ENCODE results near the gene MMP21.

MMP21 gene

DNA sequence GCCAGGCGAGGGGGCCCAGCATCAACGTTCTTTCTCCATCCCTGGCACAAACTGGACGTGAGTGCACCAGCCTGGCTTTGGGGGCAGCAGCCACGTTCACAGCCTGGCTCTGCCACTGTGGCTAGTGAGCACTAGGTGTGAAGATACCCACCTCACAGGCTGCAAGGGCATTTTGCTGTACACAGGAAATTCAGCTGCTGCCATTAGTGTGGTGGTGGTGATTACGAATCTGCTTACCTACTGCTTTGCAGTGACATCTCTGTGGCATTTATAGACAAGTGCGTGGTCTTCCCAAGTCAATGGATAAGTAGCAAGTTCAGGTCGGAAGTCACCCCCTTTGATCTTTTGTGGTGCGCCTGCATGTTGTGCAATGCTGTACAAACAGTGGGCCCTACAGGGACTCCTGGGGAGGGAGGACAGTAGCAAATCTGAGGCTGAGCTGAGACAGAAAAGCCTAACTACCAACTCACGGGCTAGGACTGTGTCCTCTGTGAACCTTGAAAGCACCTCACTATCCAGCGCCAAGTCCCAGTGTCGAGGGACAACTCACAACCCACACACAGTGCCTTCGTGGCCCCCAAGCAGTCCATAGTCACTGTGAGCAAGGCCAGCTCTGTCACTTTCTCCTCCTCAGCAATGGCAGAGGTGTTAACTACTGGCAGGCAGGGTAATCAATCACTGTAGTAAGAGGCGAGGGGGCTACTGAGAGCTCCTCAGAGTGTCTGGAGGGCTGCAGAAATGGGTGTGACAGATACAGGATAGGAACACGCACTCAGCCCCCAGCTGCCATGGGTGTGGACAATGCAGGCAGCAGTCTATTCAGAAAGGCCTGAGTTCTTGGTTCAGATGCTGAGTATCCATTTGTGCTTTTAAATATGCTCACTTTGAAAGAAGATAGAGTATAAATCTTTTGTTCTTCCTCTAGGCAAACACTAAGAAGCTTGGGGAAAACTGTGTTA is 17.0 kb upstream of the MMP21 start:
- DNase-seq (ENCODE audit: low read depth in 2 of 2), result no peak

DNA sequence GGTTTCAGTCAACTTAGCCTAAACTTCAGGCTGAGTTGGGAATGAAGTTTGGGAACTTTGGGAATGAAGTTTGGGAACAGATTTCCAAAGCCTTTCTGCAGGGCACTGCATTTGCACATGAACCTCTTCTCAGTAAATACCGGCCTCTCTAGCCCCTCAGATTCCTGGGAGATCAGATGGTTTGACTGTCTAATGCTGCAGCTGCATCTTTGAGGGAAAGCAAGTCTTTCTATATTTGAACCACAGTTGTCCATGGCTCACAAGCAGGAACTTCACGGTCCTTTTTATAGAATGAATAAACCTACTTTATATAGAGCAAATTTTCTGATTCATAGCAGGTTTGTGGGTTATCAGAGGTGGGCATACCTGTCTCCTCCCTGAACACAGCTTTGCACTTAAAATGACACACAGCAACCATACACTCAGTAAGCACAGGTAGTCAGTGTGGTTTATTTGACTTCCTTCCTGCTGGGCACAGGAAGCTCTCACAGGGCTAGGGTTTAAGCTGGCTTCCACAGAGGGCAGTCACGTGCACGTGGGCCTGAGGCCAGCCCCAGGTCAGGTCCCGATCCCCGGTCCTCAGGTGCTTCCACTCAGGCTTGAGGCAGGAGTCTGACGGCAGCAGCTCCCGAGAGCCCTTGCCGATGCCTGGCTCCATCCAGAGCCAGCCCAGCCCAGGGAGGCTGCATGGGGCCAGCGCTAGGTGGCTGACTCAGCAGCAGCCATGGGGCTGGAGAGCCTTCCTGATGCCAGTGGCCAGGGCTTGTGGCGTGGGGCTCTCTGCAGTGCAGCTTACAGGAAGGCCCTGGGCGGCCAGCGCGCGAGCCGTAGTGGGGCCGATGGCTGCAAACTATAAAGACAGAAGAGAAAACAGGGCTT is 12.8 kb upstream of the MMP21 start:
- no peak for DNase-seq (ENCODE audit: low read depth in 2 of 2)

DNA sequence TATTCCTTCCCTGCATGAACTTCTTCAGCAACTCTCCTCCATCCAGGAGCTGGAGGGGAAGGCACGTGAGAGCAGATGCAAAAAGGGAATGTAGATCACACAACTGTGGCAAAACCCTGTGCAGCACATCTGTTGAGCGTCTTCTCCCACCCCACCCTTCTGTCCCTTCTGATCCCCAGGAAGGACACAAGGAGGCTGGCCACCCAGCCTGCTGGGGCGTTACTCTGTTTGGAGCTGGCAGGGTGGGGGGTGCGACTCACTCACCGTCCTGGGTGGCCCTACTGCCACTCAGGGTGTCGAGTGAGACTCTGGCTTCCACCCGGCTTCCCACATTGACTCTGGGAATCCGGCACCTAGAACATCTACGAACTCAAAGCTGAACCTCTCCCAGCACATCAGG is 10.2 kb upstream of the MMP21 start:
- DNase-seq (ENCODE audit: low read depth in 2 of 2), result no peak

DNA sequence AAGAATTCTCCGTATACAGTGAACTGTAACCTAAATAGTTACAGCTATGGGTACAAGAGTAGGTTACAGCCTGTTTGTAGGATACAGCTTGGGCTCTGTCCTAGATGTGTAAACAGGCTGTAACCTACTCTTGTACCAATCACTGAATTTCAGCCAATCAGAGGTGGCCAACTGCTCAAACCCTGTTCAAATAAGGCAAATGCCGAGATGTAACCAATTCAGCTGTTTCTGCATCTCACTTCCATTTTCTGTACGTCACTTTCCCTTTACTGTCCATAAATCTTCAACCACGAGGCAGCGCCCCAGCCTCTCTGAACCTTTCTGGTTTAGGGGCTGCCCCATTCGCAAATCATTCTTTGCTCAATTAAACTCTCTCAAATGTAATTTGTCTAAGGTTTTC is 8.3 kb upstream of the MMP21 start:
- no peak for DNase-seq (ENCODE audit: low read depth in 2 of 2)

DNA sequence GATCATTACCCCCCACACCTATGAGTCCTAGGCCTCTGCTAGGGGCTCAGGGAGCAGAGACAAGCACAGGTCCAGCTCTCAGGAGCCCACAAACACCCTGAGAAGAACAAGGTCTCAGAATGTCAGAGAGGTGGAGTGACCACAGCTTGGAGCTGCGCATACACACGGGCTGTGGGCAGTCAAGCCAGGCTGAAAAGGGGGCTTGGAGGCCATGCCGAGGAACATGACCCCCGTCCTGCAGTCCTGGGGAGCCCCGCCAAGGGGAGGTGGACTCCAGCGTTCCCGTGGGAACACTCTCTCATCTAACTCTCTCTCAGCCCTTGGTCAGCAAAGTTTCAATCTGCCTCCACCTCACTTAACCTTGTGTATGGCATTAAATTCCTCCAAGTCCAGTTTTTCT is 7.8 kb upstream of the MMP21 start:
- DNase-seq (ENCODE audit: low read depth in 2 of 2), result no peak

DNA sequence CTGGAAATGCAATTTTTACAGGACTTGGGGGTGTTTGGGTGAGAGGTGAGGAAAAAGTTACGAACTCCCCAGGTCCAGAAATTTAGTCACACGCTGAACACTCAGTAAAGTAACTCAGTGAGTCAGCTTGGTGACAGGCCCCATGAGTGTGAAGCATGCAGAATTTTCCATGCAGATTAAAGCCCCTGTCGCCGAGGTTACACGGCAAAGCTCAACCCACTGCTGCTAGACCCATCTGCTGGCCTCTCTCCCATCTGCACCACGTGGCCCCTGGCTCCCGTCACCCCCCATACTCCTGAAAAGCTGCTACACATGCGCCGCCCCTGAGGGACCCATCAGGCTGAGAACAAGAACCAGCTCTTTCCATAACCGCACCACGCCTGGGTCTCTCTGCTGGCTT is 7.0 kb upstream of the MMP21 start:
- DNase-seq (ENCODE audit: low read depth in 2 of 2), result no peak

DNA sequence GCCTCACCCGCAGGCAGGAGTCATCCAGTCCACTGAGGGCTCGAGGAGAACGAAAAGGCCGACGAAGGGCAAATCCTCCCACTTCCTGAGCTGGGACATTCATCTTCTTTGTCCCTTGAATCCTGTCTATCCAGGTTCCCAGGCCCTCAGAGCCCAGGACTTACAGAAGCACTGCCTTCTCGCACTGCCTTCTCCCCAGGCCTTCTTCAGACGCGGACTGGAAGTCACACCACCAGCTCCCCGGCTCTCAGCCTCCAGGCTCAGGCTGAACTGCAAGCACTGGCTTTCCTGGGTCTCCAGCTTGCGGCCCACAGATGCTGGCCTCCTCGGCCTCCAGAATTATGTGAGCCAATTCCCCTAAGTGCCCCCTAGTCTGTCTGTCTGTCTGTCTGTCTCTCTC is 6.4 kb upstream of the MMP21 start:
- no peak for DNase-seq (ENCODE audit: low read depth in 2 of 2)

DNA sequence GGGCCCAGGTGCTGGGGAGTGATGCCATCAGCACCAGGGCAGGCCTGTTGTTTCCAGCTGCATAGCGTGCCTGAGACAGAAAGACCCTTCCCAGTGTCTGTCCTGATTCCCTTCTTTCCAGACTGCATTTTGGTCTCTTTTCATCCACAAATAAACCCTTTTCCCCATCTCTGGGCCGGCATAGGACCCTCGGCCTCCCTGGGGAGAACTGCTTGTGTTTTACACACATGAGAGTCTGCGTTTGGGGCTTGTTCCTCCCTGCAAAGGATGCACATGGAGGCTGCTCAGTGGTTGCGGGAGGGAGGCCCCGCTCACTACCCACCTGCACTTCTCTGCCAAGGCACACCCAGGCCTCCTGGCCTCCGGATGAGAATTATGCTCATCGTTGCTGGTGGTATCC is 5.8 kb upstream of the MMP21 start:
- no peak for DNase-seq (ENCODE audit: low read depth in 2 of 2)

DNA sequence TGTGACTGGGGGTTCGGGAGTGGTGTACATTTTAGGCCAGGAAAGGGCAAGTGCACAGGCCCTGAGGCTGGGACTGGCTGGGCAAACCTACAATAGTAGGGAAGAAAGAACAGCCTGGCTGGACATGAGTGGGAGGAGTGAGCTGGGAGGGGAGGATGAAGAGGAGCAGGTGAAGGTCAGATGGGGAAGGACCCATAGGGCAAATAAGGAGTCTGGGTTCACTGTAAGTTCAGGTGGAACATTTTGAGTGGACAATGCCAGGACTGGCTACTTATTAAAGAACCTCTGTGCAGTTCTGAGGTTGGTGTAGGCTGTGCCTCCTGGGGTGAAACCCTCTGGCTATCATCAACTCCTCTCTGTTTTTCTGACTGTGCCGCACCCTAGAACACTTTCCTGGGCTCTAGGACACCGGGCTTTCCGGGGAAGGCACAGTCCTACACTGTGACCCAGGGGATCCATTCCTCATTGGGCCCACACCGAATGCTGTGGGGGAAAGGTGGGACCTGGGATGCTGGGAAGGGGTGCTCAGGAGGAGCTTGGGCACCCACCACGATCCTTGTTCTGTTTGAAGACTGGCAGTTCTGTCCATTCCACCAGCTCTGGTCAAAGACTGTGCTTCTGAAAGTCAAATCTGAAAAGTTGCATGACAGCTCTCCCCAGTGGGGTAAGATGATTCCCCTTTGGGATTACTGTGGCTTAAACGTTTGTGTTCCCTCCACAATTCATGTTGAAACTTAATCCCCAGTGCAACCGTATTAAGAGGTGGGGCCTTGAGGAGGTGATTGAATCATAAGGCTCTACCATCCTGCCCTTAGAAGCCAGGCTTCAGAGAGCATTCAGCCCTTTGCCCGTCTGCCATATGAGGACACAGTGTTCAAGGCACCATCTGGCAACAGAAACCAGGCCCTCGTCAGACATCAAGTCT is 4.0 kb upstream of the MMP21 start:
- no peak for DNase-seq (ENCODE audit: low read depth in 2 of 2)

DNA sequence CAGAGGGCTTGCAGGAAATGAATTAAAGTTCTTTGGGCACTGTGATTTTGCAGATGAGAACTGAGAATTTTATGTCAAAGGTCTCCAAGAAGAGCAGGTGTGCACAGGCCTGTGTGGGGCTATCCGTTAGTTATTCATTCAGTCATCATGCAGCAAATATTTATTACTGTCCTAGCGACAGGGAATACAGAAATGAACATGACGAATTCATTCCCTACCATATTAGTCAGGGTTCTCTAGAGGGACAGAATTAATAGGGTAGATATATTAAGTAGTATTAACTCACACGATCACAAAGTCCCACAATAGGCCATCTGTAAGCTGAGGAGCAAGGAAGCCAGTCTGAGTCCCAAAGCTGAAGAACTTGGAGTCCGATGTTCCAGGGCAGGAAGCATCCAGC is 2.9 kb upstream of the MMP21 start:
- DNase-seq (ENCODE audit: low read depth in 2 of 2), result no peak

DNA sequence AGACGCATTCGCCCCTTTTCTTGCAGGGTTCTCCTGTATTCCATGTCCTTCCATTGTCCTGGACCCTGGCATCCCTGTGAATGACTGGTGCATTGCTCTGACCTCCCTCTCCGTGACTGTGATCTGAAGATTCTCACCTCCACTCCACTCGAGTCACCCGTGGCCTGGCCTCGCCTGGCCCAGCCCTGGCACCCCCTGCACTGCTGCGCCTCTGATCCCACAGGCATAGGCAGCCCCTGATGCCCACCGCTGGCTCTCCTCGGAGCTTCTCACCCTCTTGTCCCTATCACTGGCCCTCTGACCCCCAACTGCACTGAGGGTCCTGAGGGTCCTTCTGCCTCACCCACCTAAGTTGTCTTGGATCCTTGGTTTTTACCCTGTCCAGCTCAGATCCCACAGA is 2.2 kb upstream of the MMP21 start:
- no peak for DNase-seq (ENCODE audit: low read depth in 2 of 2)

DNA sequence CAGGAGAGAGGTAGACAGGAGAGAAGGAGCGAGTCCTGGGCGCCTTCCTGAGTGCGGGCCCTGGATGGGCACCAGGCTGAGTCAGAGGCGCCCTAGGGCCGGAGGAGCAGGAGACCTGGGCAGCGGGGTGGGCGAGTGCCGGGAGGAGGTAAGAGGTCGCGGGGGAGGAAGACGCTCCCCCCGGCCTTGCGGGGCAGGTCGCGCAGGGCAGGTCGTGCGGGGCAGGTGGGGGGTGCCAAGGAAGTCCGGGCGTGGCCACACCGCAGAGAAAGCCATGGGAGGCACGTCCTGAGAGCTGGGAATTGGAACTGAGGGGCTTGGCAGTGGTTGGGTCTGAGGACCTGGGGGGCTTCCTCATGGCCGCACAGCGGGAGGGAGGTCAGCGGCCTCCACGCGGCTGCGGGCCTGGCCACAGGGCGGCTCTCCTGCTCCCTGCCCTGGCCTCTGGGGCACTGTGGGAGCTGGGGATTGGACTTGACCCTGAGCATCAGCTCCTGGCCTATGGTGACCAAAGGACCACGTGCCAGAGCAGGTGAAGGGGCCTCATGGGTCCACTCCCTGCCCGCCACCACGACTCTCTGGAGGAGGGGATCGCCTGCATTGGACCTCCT is 935 bp downstream of the MMP21 start:
- no peak for DNase-seq (ENCODE audit: low read depth in 2 of 2)

DNA sequence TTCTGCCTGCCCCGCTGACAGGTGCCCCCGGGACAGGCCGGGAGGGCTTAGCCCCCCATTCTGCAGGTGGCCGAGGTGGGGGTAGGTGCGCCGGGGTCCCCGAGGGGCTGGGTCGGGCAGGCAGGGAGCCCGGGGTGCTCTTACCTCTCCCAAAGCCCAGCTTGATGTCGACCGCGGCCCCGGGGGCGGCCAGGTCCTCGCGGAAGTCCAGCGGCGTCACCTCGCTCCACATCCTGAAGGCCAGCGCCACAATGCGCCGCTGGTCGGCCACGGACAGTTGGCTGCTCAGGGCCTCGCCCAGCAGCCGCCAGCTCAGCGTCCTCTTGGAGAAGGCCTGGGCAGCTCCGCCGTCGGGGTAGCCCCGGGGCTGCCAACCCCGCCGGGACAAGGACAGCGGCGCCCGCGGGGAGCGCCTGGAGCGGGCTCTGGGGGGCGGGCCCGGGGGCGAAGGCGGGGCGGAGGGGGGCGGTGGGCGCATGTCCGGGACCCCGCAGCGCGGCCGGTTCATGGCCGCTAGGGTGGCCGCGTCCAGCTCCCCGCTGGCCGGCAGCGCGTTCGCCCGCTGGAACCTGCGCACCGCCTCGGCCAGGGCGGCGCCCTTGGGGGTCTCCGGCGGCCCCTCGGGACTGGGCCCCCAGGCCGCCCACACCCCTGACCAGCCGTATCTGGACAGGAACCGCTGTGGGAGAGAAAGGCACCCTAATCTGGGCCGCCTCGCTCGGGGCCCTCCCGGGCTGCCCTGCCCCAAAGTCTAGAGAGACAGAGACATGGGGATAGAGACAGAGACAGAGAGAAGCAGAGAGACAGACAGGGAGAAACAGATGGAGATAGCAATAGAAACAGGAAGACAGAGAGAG is 1.7 kb downstream of the MMP21 start:
- no peak for DNase-seq (ENCODE audit: low read depth in 2 of 2)

DNA sequence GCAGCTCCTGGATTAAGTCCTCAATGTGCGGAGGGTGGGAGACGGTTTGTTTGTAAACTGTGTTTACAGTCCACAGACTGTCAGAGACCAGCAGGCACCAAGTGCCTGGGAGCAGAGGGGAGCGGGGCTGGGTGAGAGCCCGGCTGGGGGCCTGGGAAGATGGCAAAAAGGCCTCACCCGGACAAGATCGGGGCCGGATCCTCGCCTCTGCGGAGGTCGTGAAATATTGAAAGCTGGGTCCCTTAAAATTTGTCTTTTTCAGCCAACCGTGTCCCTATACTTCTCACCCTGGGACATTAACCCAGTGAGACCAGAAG is 2.8 kb downstream of the MMP21 start:
- no peak for DNase-seq (ENCODE audit: low read depth in 2 of 2)

DNA sequence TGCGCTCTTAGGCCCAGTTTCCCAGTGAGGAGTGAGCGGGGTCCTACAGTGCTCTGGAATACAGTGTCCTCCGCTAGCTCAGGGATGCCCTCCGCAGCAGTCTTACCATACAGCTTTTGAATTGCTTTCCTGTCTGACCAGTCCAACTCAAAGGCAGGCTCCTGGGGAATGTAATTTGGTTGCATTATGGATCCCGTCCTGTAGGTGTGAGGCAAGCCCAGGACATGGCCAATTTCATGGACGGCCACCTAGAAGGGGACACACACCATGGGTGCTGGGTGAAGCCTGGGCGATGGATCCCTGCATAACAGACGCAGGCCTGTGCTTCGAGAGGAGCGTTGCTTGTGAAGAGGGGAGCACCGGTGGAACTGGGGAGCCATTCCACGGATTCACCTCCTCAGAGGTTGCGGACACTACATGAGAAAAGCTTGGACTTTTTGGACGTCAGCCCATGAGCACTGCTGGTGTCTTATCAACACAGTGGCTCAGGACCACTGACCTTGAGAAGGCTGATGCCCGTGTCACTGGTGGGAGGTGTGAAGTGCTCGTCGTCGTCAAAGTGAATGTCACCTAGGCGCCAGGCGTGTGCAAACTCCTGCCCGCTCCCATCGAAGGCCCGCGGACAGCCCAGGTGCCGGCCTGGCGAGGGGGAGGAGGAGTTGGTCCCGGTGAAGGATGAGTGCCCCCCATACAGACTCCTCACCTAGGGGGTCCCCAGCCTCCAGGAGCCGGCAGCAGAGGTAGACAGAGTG is 3.3 kb downstream of the MMP21 start:
- DNase-seq (ENCODE audit: low read depth in 2 of 2), result no peak

DNA sequence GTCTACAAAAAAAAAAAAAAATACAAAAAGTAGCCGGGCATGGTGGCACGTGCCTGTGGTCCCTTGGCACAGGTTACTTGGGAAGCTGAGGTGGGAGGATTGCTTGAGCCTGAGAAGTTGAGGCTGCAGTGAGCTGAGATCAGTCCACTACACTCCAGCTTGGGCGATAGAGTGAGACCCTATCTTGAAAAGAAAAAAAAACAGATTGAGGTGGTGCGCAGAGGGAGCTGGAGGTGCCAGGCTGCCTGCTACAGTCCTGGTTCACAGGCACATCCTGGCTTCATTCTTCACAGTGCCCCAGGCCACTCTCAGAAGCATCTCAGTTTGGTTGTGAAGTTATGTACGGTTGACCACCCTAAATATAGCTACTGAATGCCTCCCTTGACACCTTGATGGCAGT is 4.8 kb downstream of the MMP21 start:
- DNase-seq (ENCODE audit: low read depth in 2 of 2), result no peak

DNA sequence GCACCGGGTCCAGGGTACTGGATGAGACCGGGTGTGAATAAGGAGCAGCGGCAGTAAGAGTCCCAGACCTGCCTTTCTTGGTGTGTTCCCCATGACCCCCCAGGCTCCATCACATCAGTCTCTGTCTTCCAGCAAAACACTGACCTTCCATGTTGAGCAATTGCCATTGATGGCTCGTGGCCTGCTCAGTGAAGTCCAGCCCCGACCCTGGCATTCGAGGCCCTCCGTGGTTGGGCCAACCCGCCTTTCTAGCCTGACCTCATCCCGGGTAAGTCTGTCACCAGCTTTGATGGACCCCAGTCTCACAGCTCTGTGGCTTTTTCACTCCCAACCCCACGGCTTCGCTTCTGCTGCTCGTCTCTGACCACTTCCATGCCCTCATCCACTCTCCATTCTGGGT is 6.4 kb downstream of the MMP21 start:
- DNase-seq (ENCODE audit: low read depth in 2 of 2), result no peak

DNA sequence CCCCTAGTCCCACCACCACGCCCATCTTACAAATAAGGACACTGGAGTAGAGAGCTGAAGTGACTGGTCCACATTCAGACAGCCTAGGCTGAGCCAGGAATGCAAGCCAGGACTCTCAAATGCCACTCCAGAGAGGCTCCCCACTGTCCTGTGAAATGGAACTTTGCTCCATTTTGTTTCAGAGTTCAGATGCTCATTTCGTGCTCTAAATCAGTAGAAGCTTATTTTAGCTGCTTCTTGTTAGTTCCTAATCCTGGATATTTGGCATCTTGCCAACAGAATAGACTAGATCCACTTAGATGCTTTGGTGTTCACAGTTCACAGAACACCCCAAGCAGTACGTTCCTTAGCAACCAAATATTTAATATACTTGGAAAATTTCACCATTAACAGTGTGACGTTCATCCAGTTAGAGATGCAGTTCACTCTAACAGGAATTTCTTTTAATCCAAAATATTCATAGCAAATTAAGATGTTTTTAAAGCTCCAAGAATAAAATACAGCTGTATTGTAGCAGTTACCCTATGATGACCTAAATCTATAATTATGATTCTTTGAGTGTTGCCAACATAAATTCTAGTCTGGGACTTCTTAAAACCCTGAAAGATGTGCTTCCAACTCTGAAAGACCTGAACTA is 7.3 kb downstream of the MMP21 start:
- DNase-seq (ENCODE audit: low read depth in 2 of 2), result no peak

DNA sequence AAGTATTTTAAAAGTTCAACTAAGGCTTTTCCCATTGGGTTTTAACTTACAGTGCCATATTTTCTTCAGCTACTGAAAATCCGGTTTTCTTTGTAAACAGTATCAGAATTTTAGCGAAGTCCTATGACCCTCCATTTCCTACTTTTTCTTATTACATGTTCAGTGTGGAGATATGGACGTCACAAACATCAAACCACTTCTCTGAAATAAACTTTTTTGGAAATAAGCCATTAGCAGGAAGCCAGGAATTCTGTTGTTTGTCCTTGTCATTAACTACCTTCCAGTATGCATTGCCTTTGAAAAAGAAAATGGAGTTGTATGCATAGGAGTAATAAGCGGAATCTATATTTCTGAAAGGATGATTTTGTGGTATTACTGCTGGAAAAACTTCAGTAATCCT is 9.1 kb downstream of the MMP21 start:
- DNase-seq (ENCODE audit: low read depth in 2 of 2), result no peak

All from stimulated activated CD8-positive, alpha-beta memory T cell treated with anti-CD3 and anti-CD28 coated beads, Interleukin-7, amount 100 ng/mL, for 4 hours (primary cell).